Prostate gland (tissue), 1 donor: ENCODE data around the gene WBP1.

Experiments used
- POLR2A ChIP-seq: fragments of 450-650 bp; IDR thresholded peaks from one replicate; pipeline ENCODE4 v1.6.1; 2016; ENCODE audit warnings: antibody characterized with exemption, mild to moderate bottlenecking
- POLR2AphosphoS5 ChIP-seq: sonication (generic); formaldehyde crosslinking; IDR thresholded peaks from one replicate; pipeline ENCODE4 v1.6.1; 2017; ENCODE audit warnings: antibody characterized with exemption

DNA sequence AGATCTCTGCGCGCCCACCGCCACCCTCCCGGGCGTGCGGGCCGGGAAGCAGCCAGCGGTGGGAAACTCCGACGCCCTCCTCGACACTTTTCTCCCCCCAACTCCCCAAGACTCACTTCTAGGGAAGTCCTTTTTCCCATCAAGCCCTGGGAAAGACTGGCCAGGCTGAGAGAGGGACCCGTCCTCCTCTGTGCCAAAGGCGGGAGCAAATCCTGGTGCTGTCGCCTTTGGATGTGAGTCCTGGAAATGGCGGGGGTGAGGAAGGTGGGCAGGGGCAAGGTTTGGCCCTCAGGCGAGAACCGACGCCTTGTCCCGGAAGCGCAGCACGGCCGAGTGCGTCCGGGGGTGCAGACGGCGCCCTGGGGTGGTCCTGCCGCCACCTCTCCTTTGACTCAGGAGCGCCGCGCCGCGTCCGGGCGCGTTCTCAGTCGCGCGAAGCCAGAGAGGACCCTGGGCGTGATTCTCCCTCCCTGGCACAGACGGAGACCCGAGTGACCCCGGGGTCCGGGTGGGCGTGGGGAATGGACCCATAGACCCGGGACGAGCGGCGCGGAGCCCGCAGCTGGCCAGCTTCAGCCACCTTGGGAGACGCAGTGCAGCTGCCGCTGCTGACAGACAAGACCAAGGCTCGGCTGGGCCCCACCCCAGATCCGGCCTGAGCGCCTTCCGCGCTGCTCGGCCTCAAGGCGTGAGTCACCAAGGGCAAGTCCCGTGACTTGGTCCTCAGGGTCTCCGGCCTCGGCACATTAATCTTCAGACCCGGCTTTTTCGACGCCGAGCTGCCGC lies 44.7 kb downstream of the WBP1 start:
- TF ChIP-seq POLR2A (peak; percentile 46), POLR2AphosphoS5 (peak; percentile 20)
